Breast epithelium (tissue), 3 donors: Measurements from ENCODE around the gene CLASP2.

Experiments used
- POLR2A ChIP-seq: fragments of 450-650 bp; IDR thresholded peaks from one replicate; pipeline ENCODE4 v1.6.1; 2016; ENCODE audit warnings: antibody characterized with exemption, mild to moderate bottlenecking, moderate library complexity
- TF ChIP-seq, protein P1 (sequence below), 3 donors: fragments of 450-650 bp; IDR thresholded peaks; one replicate each; pipeline ENCODE4 v1.5.1; 2016 to 2017; ENCODE audit warnings: antibody characterized with exemption in 3 of 3, mild to moderate bottlenecking in 3 of 3, moderate library complexity in 3 of 3

DNA sequence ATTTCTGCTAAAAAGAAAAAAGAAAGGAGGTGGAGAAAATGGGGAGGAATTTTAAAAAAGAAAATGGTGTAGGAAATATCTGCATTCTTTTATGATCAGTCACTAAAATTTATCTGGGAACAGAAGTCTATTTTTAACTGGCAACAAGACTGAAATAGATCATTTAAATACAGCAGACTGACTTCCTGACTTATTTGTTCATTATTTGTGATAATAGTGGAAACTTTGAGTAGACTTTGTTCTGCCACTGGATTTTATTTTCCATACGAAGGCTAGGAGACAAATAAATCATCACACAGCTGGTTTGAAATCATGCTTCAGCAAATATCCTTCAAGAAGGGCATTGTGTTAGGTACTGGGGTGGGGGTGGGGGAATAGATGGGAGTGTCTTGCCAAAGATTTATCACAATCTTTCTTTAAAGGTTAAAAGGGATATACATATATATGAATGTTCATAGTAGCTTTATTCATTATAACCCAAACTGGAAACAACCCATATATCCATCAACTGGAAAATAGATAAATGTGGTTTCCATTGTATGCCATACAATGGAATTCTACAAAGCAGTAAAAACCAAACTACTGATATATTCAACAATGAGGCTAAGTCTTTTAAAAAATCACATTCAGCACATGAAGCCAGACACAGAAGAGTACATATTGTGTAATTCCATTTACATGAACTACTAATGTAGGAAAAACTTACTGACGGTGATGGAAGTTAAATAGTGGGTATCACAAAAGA lies 4.7 kb upstream of the CLASP2 start:
- TF ChIP-seq, protein P1, sequence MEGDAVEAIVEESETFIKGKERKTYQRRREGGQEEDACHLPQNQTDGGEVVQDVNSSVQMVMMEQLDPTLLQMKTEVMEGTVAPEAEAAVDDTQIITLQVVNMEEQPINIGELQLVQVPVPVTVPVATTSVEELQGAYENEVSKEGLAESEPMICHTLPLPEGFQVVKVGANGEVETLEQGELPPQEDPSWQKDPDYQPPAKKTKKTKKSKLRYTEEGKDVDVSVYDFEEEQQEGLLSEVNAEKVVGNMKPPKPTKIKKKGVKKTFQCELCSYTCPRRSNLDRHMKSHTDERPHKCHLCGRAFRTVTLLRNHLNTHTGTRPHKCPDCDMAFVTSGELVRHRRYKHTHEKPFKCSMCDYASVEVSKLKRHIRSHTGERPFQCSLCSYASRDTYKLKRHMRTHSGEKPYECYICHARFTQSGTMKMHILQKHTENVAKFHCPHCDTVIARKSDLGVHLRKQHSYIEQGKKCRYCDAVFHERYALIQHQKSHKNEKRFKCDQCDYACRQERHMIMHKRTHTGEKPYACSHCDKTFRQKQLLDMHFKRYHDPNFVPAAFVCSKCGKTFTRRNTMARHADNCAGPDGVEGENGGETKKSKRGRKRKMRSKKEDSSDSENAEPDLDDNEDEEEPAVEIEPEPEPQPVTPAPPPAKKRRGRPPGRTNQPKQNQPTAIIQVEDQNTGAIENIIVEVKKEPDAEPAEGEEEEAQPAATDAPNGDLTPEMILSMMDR (IDR thresholded peaks at IDR 0.05) = no peak
- TF ChIP-seq POLR2A = no peak
